GM19452 (cell line): ENCODE measurements around the gene SMYD5.
"Not testable (repeated sequence)": the region's sequence is repeated elsewhere in the genome, so short reads cannot be mapped to it uniquely, and the experiment has no call there.

Experiments used
- ATAC-seq: cut with Tn5 transposase; IDR thresholded peaks from one replicate; pipeline ENCODE4 v1.9.1; 2021; ENCODE audit not compliant: unreplicated experiment

Gene SMYD5

GRCh38 chr2:73214120-73215035 lies at the start of gene SMYD5:
Gene SMYD5, plus strand, starts transcription at chr2:73214245. Its CDS starts 22 bp downstream, at chr2:73214267.
- peak; percentile 93 for ATAC-seq

GRCh38 chr2:73165978-73166377 lies 48.1 kb upstream of the SMYD5 start:
- not testable (repeated sequence) for ATAC-seq

- ATAC-seq = not testable (repeated sequence)
Observed at GRCh38 chr2:73166813-73167212, 47.2 kb upstream of the SMYD5 start.

GRCh38 chr2:73168348-73168747 lies 45.7 kb upstream of the SMYD5 start:
- ATAC-seq = not testable (repeated sequence)

GRCh38 chr2:73170341-73170740 lies 43.7 kb upstream of the SMYD5 start:
- ATAC-seq = not testable (repeated sequence)

GRCh38 chr2:73172963-73173362 lies 41.1 kb upstream of the SMYD5 start:
- ATAC-seq = no peak

GRCh38 chr2:73173781-73174180 lies 40.3 kb upstream of the SMYD5 start:
- ATAC-seq = no peak

- ATAC-seq = no peak
Observed at GRCh38 chr2:73174244-73174643, 39.8 kb upstream of the SMYD5 start.

GRCh38 chr2:73174941-73175662 lies 38.9 kb upstream of the SMYD5 start:
- ATAC-seq = no peak

GRCh38 chr2:73175663-73176204 lies 38.3 kb upstream of the SMYD5 start:
- ATAC-seq = no peak

- ATAC-seq = no peak
Observed at GRCh38 chr2:73176205-73176880, 37.7 kb upstream of the SMYD5 start.

- ATAC-seq = peak; percentile 78
Observed at GRCh38 chr2:73176881-73177644, 37.0 kb upstream of the SMYD5 start.

- no peak for ATAC-seq
Observed at GRCh38 chr2:73177645-73178255, 36.3 kb upstream of the SMYD5 start.

GRCh38 chr2:73185965-73186364 lies 28.1 kb upstream of the SMYD5 start:
- ATAC-seq = no peak

- ATAC-seq = no peak
Observed at GRCh38 chr2:73187549-73187948, 26.5 kb upstream of the SMYD5 start.

GRCh38 chr2:73197579-73197978 lies 16.5 kb upstream of the SMYD5 start:
- ATAC-seq = no peak

- ATAC-seq = not testable (repeated sequence)
Observed at GRCh38 chr2:73200281-73200680, 13.8 kb upstream of the SMYD5 start.

GRCh38 chr2:73202156-73203054 lies 11.6 kb upstream of the SMYD5 start, which contains the start of gene NOTO:
Gene NOTO, plus strand, starts transcription at chr2:73202574. Its CDS starts 93 bp downstream, at chr2:73202667.
- ATAC-seq = no peak
